RWPE2 (cell line): ENCODE results near the gene ALK.

Experiments
- ATAC-seq: fragments of 200-7000 bp; cut with Tn5 transposase; 3 replicates; pipeline ENCODE4 v1.9.1; 2021; ENCODE audit warnings: low read depth
- DNase-seq: peaks from one replicate; pipeline ENCODE4 v3.0.0-alpha.2; 2020; ENCODE audit warnings: low spot score
- H3K27ac ChIP-seq: fragments of 450-650 bp; 2 replicates; pipeline ENCODE4 v1.5.1; 2017; ENCODE audit warnings: mild to moderate bottlenecking; ENCODE audit not compliant: poor library complexity, severe bottlenecking
- H3K27me3 ChIP-seq: fragments of 250-450 bp; sonication (Bioruptor Pico); 2 replicates; pipeline ENCODE4 v1.5.1; 2021; ENCODE audit warnings: mild to moderate bottlenecking, moderate library complexity; ENCODE audit not compliant: insufficient read depth, poor library complexity, severe bottlenecking
- H3K36me3 ChIP-seq: fragments of 250-450 bp; sonication (Bioruptor Pico); 2 replicates; pipeline ENCODE4 v1.5.1; 2020; ENCODE audit warnings: low read depth, mild to moderate bottlenecking, moderate library complexity
- H3K4me1 ChIP-seq: fragments of 250-450 bp; sonication (Bioruptor Pico); 2 replicates; pipeline ENCODE4 v1.5.1; 2021; ENCODE audit warnings: mild to moderate bottlenecking, moderate library complexity; ENCODE audit not compliant: insufficient read depth, poor library complexity, severe bottlenecking
- H3K4me3 ChIP-seq: fragments of 250-450 bp; sonication (Bioruptor Pico); 2 replicates; pipeline ENCODE4 v1.5.1; 2021; ENCODE audit warnings: mild to moderate bottlenecking, moderate library complexity; ENCODE audit not compliant: severe bottlenecking
- H3K9me3 ChIP-seq: fragments of 250-450 bp; sonication (Bioruptor Pico); 2 replicates; pipeline ENCODE4 v1.5.1; 2021; ENCODE audit warnings: mild to moderate bottlenecking, moderate library complexity; ENCODE audit not compliant: severe bottlenecking
- CTCF ChIP-seq: fragments of 450-650 bp; IDR thresholded peaks from one replicate; pipeline ENCODE4 v1.5.1; 2017; ENCODE audit warnings: mild to moderate bottlenecking, moderate library complexity; ENCODE audit not compliant: poor library complexity, severe bottlenecking

ALK gene

GRCh38 chr2:29480426-29480825 is 441.0 kb downstream of the ALK start:
- DNase-seq (no peak), ATAC-seq (no peak)
- Histone ChIP-seq H3K4me3 (no peak overlapping the region), H3K27ac (no peak overlapping the region), H3K27me3 (no peaks in the 10 kb centered on the region), H3K36me3 (no peaks in the 10 kb centered on the region), H3K4me1 (no peaks in the 10 kb centered on the region), H3K9me3 (no peaks in the 10 kb centered on the region)
- TF ChIP-seq CTCF = no peak

- H3K36me3 ChIP-seq = no peaks in the 10 kb centered on the region
- H3K27me3 ChIP-seq = no peaks in the 10 kb centered on the region
- no peak for DNase-seq
- no peak for TF ChIP-seq CTCF
- H3K4me3 ChIP-seq = no peak overlapping the region
- H3K9me3 ChIP-seq = no peaks in the 10 kb centered on the region
- no peak overlapping the region for H3K27ac ChIP-seq
- no peak for ATAC-seq
- H3K4me1 ChIP-seq = no peaks in the 10 kb centered on the region
These were observed 442.0 kb downstream of the ALK start for GRCh38 chr2:29479401-29479800.

GRCh38 chr2:29478641-29479040 is 442.7 kb downstream of the ALK start:
- H3K9me3 ChIP-seq = no peaks in the 10 kb centered on the region
- ATAC-seq (no peak), DNase-seq (no peak)
- no peaks in the 10 kb centered on the region for H3K27me3 ChIP-seq
- no peaks in the 10 kb centered on the region for H3K4me1 ChIP-seq
- no peak overlapping the region for H3K27ac ChIP-seq
- no peak overlapping the region for H3K4me3 ChIP-seq
- H3K36me3 ChIP-seq = no peaks in the 10 kb centered on the region
- no peak for TF ChIP-seq CTCF

- DNase-seq (no peak), ATAC-seq (no peak)
- Histone ChIP-seq H3K4me3 (no peak overlapping the region), H3K4me1 (no peaks in the 10 kb centered on the region), H3K27ac (no peak overlapping the region), H3K36me3 (no peaks in the 10 kb centered on the region), H3K9me3 (no peaks in the 10 kb centered on the region), H3K27me3 (no peaks in the 10 kb centered on the region)
- TF ChIP-seq CTCF = no peak
These were observed 444.2 kb downstream of the ALK start for GRCh38 chr2:29477186-29477585.

GRCh38 chr2:29475499-29475898 is 445.9 kb downstream of the ALK start:
- no peak overlapping the region for H3K4me3 ChIP-seq
- H3K27me3 ChIP-seq = no peaks in the 10 kb centered on the region
- no peaks in the 10 kb centered on the region for H3K4me1 ChIP-seq
- H3K27ac ChIP-seq = no peak overlapping the region
- DNase-seq = no peak
- no peaks in the 10 kb centered on the region for H3K9me3 ChIP-seq
- TF ChIP-seq CTCF = no peak
- no peak for ATAC-seq
- H3K36me3 ChIP-seq = no peaks in the 10 kb centered on the region
